Prostate gland (tissue), 2 donors: ENCODE results near the gene SOX8. TPM values are rescaled to one million over a fixed set of nuclear protein-coding genes. Genes with fewer than 3 reads are reported as not detected.
"Not testable (repeated sequence)": the region's sequence is repeated elsewhere in the genome, so short reads cannot be mapped to it uniquely, and the experiment has no call there.

Experiments used
- DNase-seq: peaks from one replicate; pipeline ENCODE4 v3.0.0-alpha.2; 2019; ENCODE audit warnings: low spot score
- H3K27ac ChIP-seq, 2 donors: fragments of 200-600 bp; sonication (generic); 2 replicates each; pipeline ENCODE4 v1.5.1; 2017 to 2019
- H3K27me3 ChIP-seq: fragments of 200-600 bp; sonication (generic); replicated peaks from 2 replicates; pipeline ENCODE4 v1.5.1; 2019; ENCODE audit not compliant: insufficient read depth
- H3K36me3 ChIP-seq, 2 donors: fragments of 200-600 bp; sonication (generic); 1 replicate in 1 of 2; 2 replicates in 1 of 2; pipeline versions ENCODE4 v1.5.1 to v1.8.1; 2017 to 2019
- H3K4me1 ChIP-seq: fragments of 200-600 bp; sonication (generic); replicated peaks from 2 replicates; pipeline ENCODE4 v1.5.1; 2019
- H3K4me3 ChIP-seq, 2 donors: fragments of 200-600 bp; sonication (generic); 2 replicates each; pipeline ENCODE4 v1.5.1; 2017 to 2019
- H3K9me3 ChIP-seq: fragments of 200-600 bp; sonication (generic); 2 replicates; pipeline ENCODE4 v1.5.1; 2017
- POLR2A ChIP-seq: fragments of 450-650 bp; IDR thresholded peaks from one replicate; pipeline ENCODE4 v1.6.1; 2016; ENCODE audit warnings: antibody characterized with exemption, mild to moderate bottlenecking
- POLR2AphosphoS5 ChIP-seq: sonication (generic); formaldehyde crosslinking; IDR thresholded peaks from one replicate; pipeline ENCODE4 v1.6.1; 2017; ENCODE audit warnings: antibody characterized with exemption
- WGBS: methylation state at CpG from one replicate; pipeline ENCODE4 v1.1.5; 2018; 5-methylcytosine and 5-hydroxymethylcytosine counted together
- intact Hi-C: fragments of 100-400 bp; cut with DNase I; formaldehyde crosslinking; loops from one replicate; pipeline ENCODE4 v1.14.2; 2022
- total RNA-seq, 2 donors: library from RNA; depleted of rRNA; stranded (reverse); fragments of >200 nt; gene quantifications; one replicate each; pipeline ENCODE4 v1.1.0, GENCODE V29; 2016
- TF ChIP-seq, protein P1 (sequence below), 4 experiments: fragments of 200-600 bp in 2 of 4; fragments of 450-650 bp in 2 of 4; sonication (generic) in 2 of 4; IDR thresholded peaks; 1 replicate in 3 of 4; 2 replicates in 1 of 4; pipeline ENCODE4 v1.5.1; 2016 to 2019; ENCODE audit warnings: antibody characterized with exemption in 4 of 4, mild to moderate bottlenecking in 2 of 4, moderate library complexity in 2 of 4

SOX8 gene
- total RNA-seq, 2 donors from 2014 or later: 0.59 to 11.9 TPM

DNA sequence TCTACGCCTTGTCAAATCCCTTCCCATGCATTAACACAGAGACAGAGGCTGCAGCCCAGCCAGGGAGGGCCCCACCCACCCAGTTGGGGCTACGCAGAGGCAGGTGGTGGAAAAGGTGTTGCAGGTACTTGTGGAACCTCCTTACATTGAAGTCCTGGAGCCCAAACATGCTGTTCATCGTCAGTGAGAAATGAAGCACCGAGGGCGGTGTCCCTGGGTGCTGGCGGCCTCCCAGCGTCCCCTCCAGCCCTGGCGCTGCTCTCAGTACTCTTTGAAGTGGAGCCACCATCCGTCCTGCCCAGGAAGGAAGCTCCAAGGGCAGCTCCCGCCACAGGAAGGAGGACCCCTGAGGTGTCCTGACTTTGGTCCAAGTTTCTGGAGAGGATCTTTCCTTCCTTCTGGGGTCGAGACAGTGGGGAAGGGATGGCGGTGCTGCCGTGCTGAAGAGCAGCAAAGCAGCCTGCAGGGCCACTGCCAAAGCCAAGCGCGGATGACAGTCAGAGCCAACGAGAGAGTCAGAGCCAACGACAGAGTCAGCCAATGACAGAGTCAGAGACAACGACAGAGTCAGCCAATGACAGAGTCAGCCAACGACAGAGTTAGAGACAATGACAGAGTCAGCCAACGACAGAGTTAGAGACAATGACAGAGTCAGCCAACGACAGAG, 34.2 kb upstream of the SOX8 start:
- intact Hi-C loops: no loop called here
- Histone ChIP-seq H3K27ac (no peak overlapping the region), H3K9me3 (no peaks in the 10 kb centered on the region), H3K4me3 (no peak overlapping the region), H3K4me1 (no peaks in the 10 kb centered on the region), H3K27me3 (no peaks in the 10 kb centered on the region), H3K36me3 (peaks cover 0 to 7% of the 10 kb centered on the region in 2 donors)
- 87% methylated on average over 21 of the region's 21 CpGs for WGBS
- TF ChIP-seq, protein P1, sequence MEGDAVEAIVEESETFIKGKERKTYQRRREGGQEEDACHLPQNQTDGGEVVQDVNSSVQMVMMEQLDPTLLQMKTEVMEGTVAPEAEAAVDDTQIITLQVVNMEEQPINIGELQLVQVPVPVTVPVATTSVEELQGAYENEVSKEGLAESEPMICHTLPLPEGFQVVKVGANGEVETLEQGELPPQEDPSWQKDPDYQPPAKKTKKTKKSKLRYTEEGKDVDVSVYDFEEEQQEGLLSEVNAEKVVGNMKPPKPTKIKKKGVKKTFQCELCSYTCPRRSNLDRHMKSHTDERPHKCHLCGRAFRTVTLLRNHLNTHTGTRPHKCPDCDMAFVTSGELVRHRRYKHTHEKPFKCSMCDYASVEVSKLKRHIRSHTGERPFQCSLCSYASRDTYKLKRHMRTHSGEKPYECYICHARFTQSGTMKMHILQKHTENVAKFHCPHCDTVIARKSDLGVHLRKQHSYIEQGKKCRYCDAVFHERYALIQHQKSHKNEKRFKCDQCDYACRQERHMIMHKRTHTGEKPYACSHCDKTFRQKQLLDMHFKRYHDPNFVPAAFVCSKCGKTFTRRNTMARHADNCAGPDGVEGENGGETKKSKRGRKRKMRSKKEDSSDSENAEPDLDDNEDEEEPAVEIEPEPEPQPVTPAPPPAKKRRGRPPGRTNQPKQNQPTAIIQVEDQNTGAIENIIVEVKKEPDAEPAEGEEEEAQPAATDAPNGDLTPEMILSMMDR (IDR thresholded peaks at IDR 0.05): no peak
- TF ChIP-seq POLR2A: no peak
- no peak for TF ChIP-seq POLR2AphosphoS5
- no peak for DNase-seq

DNA sequence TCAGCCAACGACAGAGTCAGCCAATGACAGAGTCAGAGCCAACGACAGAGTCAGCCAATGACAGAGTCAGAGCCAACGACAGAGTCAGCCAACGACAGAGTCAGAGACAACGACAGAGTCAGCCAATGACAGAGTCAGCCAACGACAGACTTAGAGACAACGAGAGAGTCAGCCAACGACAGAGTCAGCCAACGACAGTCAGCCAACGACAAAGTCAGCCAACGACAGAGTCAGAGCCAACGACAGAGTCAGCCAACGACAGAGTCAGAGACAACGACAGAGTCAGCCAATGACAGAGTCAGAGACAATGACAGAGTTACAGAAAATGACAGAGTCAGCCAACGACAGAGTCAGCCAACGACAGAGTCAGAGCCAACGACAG, 33.7 kb upstream of the SOX8 start:
- WGBS: 82% methylated on average over 17 of the region's 17 CpGs

GRCh38 chr16:948767-949166, 32.8 kb upstream of the SOX8 start:
- 59% methylated on average over 18 of the region's 18 CpGs for WGBS
- H3K27me3 ChIP-seq, H3K36me3 ChIP-seq, H3K4me1 ChIP-seq, H3K9me3 ChIP-seq, DNase-seq, intact Hi-C loops, H3K27ac ChIP-seq, H3K4me3 ChIP-seq: not testable (repeated sequence)

More for the DNA sequence above, 33.7 kb upstream of the SOX8 start:
- H3K27ac ChIP-seq, H3K9me3 ChIP-seq, H3K4me1 ChIP-seq, H3K36me3 ChIP-seq, H3K27me3 ChIP-seq, intact Hi-C loops, H3K4me3 ChIP-seq, DNase-seq: not testable (repeated sequence)

DNA sequence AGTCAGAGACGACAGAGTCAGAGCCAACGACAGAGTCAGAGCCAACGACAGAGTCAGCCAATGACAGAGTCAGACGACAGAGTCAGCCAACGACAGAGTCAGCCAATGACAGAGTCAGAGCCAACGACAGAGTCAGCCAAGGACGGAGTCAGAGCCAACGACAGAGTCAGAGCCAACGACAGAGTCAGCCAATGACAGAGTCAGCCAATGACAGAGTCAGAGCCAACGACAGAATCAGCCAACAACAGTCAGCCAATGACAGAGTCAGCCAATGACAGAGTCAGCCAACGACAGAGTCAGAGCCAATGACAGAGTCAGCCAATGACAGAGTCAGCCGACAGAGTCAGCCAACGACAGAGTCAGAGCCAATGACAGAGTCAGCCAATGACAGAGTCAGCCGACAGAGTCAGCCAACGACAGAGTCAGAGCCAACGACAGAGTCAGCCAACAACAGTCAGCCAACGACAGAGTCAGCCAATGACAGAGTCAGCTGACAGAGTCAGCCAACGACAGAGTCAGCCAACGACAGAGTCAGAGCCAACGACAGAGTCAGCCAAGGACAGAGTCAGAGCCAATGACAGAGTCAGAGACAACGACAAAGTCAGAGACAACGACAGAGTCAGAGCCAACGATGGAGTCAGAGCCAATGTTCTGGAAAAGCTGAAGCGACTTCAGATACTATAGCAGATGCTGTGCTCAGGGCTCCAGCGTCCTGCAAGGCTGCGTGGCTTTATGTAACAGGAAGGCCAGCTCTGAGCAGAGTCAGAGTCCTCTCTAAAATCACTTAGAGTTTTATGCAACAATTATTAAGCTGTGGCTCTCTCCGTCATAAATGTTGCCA, 30.6 kb upstream of the SOX8 start:
- H3K36me3 ChIP-seq, H3K27ac ChIP-seq, DNase-seq, intact Hi-C loops, H3K9me3 ChIP-seq, H3K27me3 ChIP-seq, H3K4me3 ChIP-seq, H3K4me1 ChIP-seq: not testable (repeated sequence)
- 63% methylated on average over 27 of the region's 27 CpGs for WGBS

GRCh38 chr16:951660-952301, 29.8 kb upstream of the SOX8 start:
- 91% methylated on average over 21 of the region's 22 CpGs for WGBS
- TF ChIP-seq, protein P1 (IDR thresholded peaks at IDR 0.05): no peak
- TF ChIP-seq POLR2AphosphoS5 (no peak), POLR2A (no peak)
- Histone ChIP-seq H3K27ac (no peak overlapping the region), H3K4me3 (no peak overlapping the region), H3K27me3 (no peaks in the 10 kb centered on the region), H3K9me3 (no peaks in the 10 kb centered on the region), H3K4me1 (no peaks in the 10 kb centered on the region), H3K36me3 (no peaks in the 10 kb centered on the region)
- intact Hi-C loops: no loop called here
- no peak for DNase-seq

DNA sequence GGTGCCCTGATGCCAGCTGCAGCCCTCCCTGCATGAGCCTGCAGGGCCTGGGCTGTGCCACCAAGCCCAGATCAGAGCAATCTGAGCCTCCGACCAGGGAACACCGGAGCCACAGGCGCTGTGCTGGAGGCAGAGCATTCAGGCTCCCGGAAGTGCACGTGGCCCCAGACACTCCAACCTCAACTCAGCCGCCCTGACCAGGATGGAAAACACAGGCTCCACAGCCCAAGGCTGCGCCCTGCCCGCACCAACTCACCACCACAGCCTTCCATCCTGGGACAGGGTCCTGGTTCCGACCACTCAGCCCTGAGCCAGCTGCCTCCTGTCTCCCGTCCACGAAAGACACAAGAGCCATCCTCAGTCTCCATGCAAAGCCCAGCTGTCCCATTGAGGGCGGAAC, 29.2 kb upstream of the SOX8 start:
- WGBS: 92% methylated on average over 10 of the region's 12 CpGs
- DNase-seq: no peak
- Histone ChIP-seq H3K4me3 (no peak overlapping the region), H3K4me1 (no peaks in the 10 kb centered on the region), H3K27ac (no peak overlapping the region), H3K9me3 (no peaks in the 10 kb centered on the region), H3K27me3 (no peaks in the 10 kb centered on the region), H3K36me3 (no peaks in the 10 kb centered on the region)
- TF ChIP-seq, protein P1 (IDR thresholded peaks at IDR 0.05): no peak
- TF ChIP-seq POLR2A (no peak), POLR2AphosphoS5 (no peak)
- intact Hi-C loops: no loop called here

DNA sequence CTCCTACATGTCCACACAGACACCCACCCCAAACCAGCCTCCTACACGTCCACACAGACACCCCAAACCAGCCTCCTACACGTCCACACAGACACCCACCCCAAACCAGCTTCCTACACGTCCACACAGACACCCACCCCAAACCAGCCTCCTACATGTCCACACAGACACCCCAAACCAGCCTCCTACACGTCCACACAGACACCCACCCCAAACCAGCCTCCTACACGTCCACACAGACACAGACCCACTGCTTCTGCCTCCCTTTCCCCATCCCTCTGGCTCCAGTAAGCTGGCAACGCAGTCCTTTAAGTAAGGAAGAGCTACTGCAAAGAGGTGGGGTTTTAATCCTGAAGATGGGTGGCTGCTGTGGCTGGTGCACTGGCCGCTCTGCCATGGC, 27.8 kb upstream of the SOX8 start:
- intact Hi-C loops, H3K4me1 ChIP-seq, H3K4me3 ChIP-seq, H3K9me3 ChIP-seq, H3K36me3 ChIP-seq, H3K27ac ChIP-seq, H3K27me3 ChIP-seq, DNase-seq: not testable (repeated sequence)
- WGBS: 92% methylated on average over 4 of the region's 7 CpGs

GRCh38 chr16:955766-956165, 25.8 kb upstream of the SOX8 start:
- intact Hi-C loops, H3K27me3 ChIP-seq, H3K27ac ChIP-seq, H3K9me3 ChIP-seq, H3K36me3 ChIP-seq, H3K4me3 ChIP-seq, DNase-seq, H3K4me1 ChIP-seq: not testable (repeated sequence)
- 91% methylated on average over 27 of the region's 27 CpGs for WGBS
